ENCODE data around the gene BSPH1. TPM values are rescaled to one million over a fixed set of nuclear protein-coding genes. Genes with fewer than 3 reads are reported as not detected.

BSPH1 gene
- total and polyA plus RNA-seq, 2 donors (not counting 1 experiment from before 2014, with no cell fraction given) = not detected

DNA sequence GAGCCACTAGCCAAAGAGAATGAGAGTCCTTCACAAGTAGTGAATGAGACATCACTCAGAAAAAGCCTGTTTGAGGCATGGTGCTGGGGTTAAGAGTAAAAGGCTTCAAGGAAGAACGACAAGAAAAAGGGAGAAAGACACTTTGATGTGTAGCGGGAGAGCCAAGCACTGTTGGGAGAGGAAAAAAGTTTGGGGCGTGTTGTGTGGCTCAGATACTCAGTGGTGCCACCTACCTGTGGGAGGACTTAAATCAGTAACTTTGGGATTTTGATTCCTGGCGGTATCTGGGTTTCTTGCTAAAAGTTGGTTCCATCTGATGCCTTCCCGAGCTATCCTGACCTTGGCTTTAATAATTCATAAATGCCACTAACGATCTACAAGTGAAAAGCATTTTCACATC is 14.8 kb upstream of the BSPH1 start:
- H3K27me3 Mint-ChIP-seq = peaks cover 28% of the 10 kb centered on the region
- no peak overlapping the region for H3K4me3 Mint-ChIP-seq
- H3K9me3 Mint-ChIP-seq (ENCODE audit: insufficient read depth) = no peaks in the 10 kb centered on the region
- WGBS (ENCODE audit: insufficient coverage) = 84% methylated on average over 6 of the region's 6 CpGs
- no peak overlapping the region for H2AFZ ChIP-seq (ENCODE audit: insufficient read depth, low read depth, low read length, poor library complexity, severe bottlenecking)
- H3K9ac ChIP-seq (ENCODE audit: low read length) = no peak overlapping the region
- no peaks in the 10 kb centered on the region for H4K20me1 ChIP-seq (ENCODE audit: control insufficient read depth, insufficient read depth, low read length, poor library complexity, severe bottlenecking)
- H3K36me3 ChIP-seq (replicated peaks in 1 of 2; ENCODE audit: control extremely low read depth in 1 of 2, control insufficient read depth in 1 of 2, extremely low read depth in 1 of 2, insufficient read depth in 2 of 2, low read length in 1 of 2) = no peaks in the 10 kb centered on the region
- H3K27me3 ChIP-seq (replicated peaks in 1 of 4; ENCODE audit: control extremely low read depth in 1 of 4, control insufficient read depth in 3 of 4, insufficient read depth in 4 of 4, low read length in 3 of 4) = peaks cover 0 to 10% (median 3%) of the 10 kb centered on the region in 4 experiments
- H3K4me2 ChIP-seq (replicated peaks; ENCODE audit: low read depth, low read length, poor library complexity, severe bottlenecking) = no peak overlapping the region
- ChIA-PET POLR2A (no interaction called here), CTCF (no interaction called here)
- H3K27ac Mint-ChIP-seq = no peak overlapping the region
- ATAC-seq (ENCODE audit: low read depth) = no peak
- no peaks in the 10 kb centered on the region for H3K4me1 Mint-ChIP-seq
- H3K79me2 ChIP-seq (ENCODE audit: control insufficient read depth, insufficient read depth, low read length) = no peaks in the 10 kb centered on the region
- H3K4me3 ChIP-seq (ENCODE audit: control extremely low read depth in 1 of 5, extremely low read depth in 1 of 5, insufficient read depth in 1 of 5, low read depth in 2 of 5, low read length in 4 of 5) = no peak overlapping the region
- no peak for DNase-seq
- no peak overlapping the region for H3K27ac ChIP-seq (ENCODE audit: low read length in 2 of 2)
- TF ChIP-seq EZH2 (IDR thresholded peaks at IDR 0.05; ENCODE audit: borderline replicate concordance, insufficient read depth, low read depth, low read length, poor library complexity, severe bottlenecking) = no peak
- TF ChIP-seq, protein P1, sequence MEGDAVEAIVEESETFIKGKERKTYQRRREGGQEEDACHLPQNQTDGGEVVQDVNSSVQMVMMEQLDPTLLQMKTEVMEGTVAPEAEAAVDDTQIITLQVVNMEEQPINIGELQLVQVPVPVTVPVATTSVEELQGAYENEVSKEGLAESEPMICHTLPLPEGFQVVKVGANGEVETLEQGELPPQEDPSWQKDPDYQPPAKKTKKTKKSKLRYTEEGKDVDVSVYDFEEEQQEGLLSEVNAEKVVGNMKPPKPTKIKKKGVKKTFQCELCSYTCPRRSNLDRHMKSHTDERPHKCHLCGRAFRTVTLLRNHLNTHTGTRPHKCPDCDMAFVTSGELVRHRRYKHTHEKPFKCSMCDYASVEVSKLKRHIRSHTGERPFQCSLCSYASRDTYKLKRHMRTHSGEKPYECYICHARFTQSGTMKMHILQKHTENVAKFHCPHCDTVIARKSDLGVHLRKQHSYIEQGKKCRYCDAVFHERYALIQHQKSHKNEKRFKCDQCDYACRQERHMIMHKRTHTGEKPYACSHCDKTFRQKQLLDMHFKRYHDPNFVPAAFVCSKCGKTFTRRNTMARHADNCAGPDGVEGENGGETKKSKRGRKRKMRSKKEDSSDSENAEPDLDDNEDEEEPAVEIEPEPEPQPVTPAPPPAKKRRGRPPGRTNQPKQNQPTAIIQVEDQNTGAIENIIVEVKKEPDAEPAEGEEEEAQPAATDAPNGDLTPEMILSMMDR (IDR thresholded peaks at IDR 0.05) = peak; percentile 13
- no peaks in the 10 kb centered on the region for H3K9me3 ChIP-seq (ENCODE audit: control extremely low read depth in 1 of 3, control insufficient read depth in 2 of 3, insufficient read depth in 1 of 3, low read length in 2 of 3)
- no peaks in the 10 kb centered on the region for H3K4me1 ChIP-seq (ENCODE audit: control insufficient read depth in 2 of 2, insufficient read depth in 2 of 2, low read length in 2 of 2)
- intact Hi-C loops (cut with micrococcal nuclease) = no loop called here

DNA sequence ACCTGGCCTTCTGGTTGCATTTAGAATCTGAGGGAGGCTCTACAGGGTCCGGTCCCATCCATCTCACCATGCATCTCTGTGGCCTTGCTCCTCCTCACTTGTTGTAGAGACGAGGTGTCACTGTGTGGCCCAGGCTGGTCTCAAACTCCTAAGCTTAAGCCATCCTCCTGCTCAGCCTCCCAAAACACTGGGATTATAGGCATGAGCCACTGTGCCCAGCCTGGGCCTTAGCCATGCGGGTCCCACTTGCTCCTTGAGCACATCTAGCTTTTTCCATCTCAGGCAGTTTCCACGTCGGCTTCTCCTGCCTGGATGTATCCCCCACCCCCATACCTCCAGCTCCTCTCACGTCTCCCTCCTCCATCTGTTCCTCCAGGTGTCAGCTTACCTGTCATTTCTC is 12.3 kb upstream of the BSPH1 start:
- H3K27ac Mint-ChIP-seq = no peak overlapping the region
- intact Hi-C loops (cut with micrococcal nuclease) = no loop called here

More for the DNA sequence above, 12.3 kb upstream of the BSPH1 start:
- Histone ChIP-seq H3K4me3 (ENCODE audit: control extremely low read depth in 1 of 5, extremely low read depth in 1 of 5, insufficient read depth in 1 of 5, low read depth in 2 of 5, low read length in 4 of 5) (no peak overlapping the region), H3K36me3 (replicated peaks in 1 of 2; ENCODE audit: control extremely low read depth in 1 of 2, control insufficient read depth in 1 of 2, extremely low read depth in 1 of 2, insufficient read depth in 2 of 2, low read length in 1 of 2) (no peaks in the 10 kb centered on the region), H3K4me1 (ENCODE audit: control insufficient read depth in 2 of 2, insufficient read depth in 2 of 2, low read length in 2 of 2) (no peaks in the 10 kb centered on the region), H3K27me3 (replicated peaks in 1 of 4; ENCODE audit: control extremely low read depth in 1 of 4, control insufficient read depth in 3 of 4, insufficient read depth in 4 of 4, low read length in 3 of 4) (peaks cover 0 to 10% (median 3%) of the 10 kb centered on the region in 4 experiments), H3K9me3 (ENCODE audit: control extremely low read depth in 1 of 3, control insufficient read depth in 2 of 3, insufficient read depth in 1 of 3, low read length in 2 of 3) (no peaks in the 10 kb centered on the region), H3K79me2 (ENCODE audit: control insufficient read depth, insufficient read depth, low read length) (no peaks in the 10 kb centered on the region), H3K4me2 (replicated peaks; ENCODE audit: low read depth, low read length, poor library complexity, severe bottlenecking) (no peak overlapping the region), H2AFZ (ENCODE audit: insufficient read depth, low read depth, low read length, poor library complexity, severe bottlenecking) (no peak overlapping the region), H4K20me1 (ENCODE audit: control insufficient read depth, insufficient read depth, low read length, poor library complexity, severe bottlenecking) (no peaks in the 10 kb centered on the region), H3K27ac (ENCODE audit: low read length in 2 of 2) (no peak overlapping the region), H3K9ac (ENCODE audit: low read length) (no peak overlapping the region)
- Mint-ChIP-seq H3K27me3 (peaks cover 28% of the 10 kb centered on the region), H3K4me1 (no peaks in the 10 kb centered on the region), H3K9me3 (ENCODE audit: insufficient read depth) (no peaks in the 10 kb centered on the region), H3K4me3 (no peak overlapping the region)
- POLR2A ChIA-PET = no interaction called here
- DNase-seq = no peak
- no peak for TF ChIP-seq EZH2 (IDR thresholded peaks at IDR 0.05; ENCODE audit: borderline replicate concordance, insufficient read depth, low read depth, low read length, poor library complexity, severe bottlenecking)
- TF ChIP-seq, protein P1 (IDR thresholded peaks at IDR 0.05) = no peak
- ATAC-seq (ENCODE audit: low read depth) = no peak
- CTCF ChIA-PET = no interaction called here
- 83% methylated on average over 6 of the region's 6 CpGs for WGBS (ENCODE audit: insufficient coverage)

All from B cell (primary cell).